NCI-H2029 treated with DMSO at 0.1 percent for 48 hours (cell line): ENCODE results near the gene RAB31.

Source experiments
- DNase-seq: peaks from one replicate; lab custom pipeline; 2025; lab: John Stamatoyannopoulos, UW

The RAB31 gene

GRCh38 chr18:9738266-9738969 lies 30.3 kb downstream of the RAB31 start:
- DNase-seq: no peak

- DNase-seq: no peak
Observed at GRCh38 chr18:9739516-9739915, 31.4 kb downstream of the RAB31 start.

GRCh38 chr18:9740071-9740470 lies 32.0 kb downstream of the RAB31 start:
- no peak for DNase-seq

GRCh38 chr18:9741406-9741792 lies 33.3 kb downstream of the RAB31 start:
- no peak for DNase-seq

GRCh38 chr18:9741793-9742523 lies 33.9 kb downstream of the RAB31 start:
- no peak for DNase-seq

GRCh38 chr18:9742524-9743131 lies 34.5 kb downstream of the RAB31 start:
- DNase-seq: no peak

GRCh38 chr18:9743200-9744016 lies 35.3 kb downstream of the RAB31 start:
- no peak for DNase-seq

- no peak for DNase-seq
Observed at GRCh38 chr18:9746958-9747357, 38.9 kb downstream of the RAB31 start.

GRCh38 chr18:9749611-9750010 lies 41.5 kb downstream of the RAB31 start:
- DNase-seq: no peak

- DNase-seq: no peak
Observed at GRCh38 chr18:9750112-9750511, 42.0 kb downstream of the RAB31 start.

- DNase-seq: no peak
Observed at GRCh38 chr18:9750606-9751304, 42.7 kb downstream of the RAB31 start.

- DNase-seq: no peak
Observed at GRCh38 chr18:9751371-9752031, 43.4 kb downstream of the RAB31 start.

- DNase-seq: no peak
Observed at GRCh38 chr18:9753846-9754245, 45.7 kb downstream of the RAB31 start.

GRCh38 chr18:9755110-9755509 lies 47.0 kb downstream of the RAB31 start:
- no peak for DNase-seq

GRCh38 chr18:9755615-9756014 lies 47.5 kb downstream of the RAB31 start:
- no peak for DNase-seq

- DNase-seq: no peak
Observed at GRCh38 chr18:9756271-9756932, 48.3 kb downstream of the RAB31 start.

GRCh38 chr18:9756933-9757470 lies 48.9 kb downstream of the RAB31 start:
- DNase-seq: no peak

- no peak for DNase-seq
Observed at GRCh38 chr18:9757827-9758621, 49.9 kb downstream of the RAB31 start.

- no peak for DNase-seq
Observed at GRCh38 chr18:9758624-9759075, 50.5 kb downstream of the RAB31 start.
